IMR-90 (cell line): ENCODE data around the gene TMEM117. TPM values are rescaled to one million over a fixed set of nuclear protein-coding genes. Genes with fewer than 3 reads are reported as not detected.

ENCODE experiments used
- ATAC-seq: fragments of 200-7000 bp; cut with Tn5 transposase; 2 replicates; pipeline ENCODE4 v1.9.1; 2020; ENCODE audit warnings: low read depth, mild to moderate bottlenecking, moderate library complexity
- BruUV-seq: library from RNA; stranded (reverse); fragments of 400-500 nt; replicated peaks from 2 replicates; lab custom pipeline; 2021; lab: Mats Ljungman, UMichigan
- CTCF ChIA-PET: fragments of 300-600 bp; formaldehyde crosslinking; extraction: SDS; loops from one replicate; lab custom pipeline; 2021; ENCODE audit warnings: antibody characterized with exemption; lab: Yijun Ruan, JAX
- POLR2A ChIA-PET: fragments of 300-600 bp; sonication (Branson Sonifier 250); formaldehyde crosslinking; loops from one replicate; lab custom pipeline; 2022; ENCODE audit warnings: antibody characterized with exemption; ENCODE audit not compliant: unreplicated experiment; lab: Charles Lee
- DNase-seq: peaks from one replicate; pipeline ENCODE4 v3.0.0; 2013
- H2AFZ ChIP-seq: replicated peaks from 2 replicates; pipeline ENCODE3; 2013; ENCODE audit warnings: low read length, mild to moderate bottlenecking; ENCODE audit not compliant: poor library complexity
- H2AK5ac ChIP-seq: 2 replicates; pipeline ENCODE4 v1.6.1; 2013; ENCODE audit warnings: low read depth, low read length, inconsistent platforms
- H2AK9ac ChIP-seq: replicated peaks from 2 replicates; pipeline ENCODE3; 2013; ENCODE audit warnings: mild to moderate bottlenecking, low read depth, low read length, moderate library complexity; ENCODE audit not compliant: poor library complexity
- H2BK120ac ChIP-seq: 2 replicates; pipeline ENCODE4 v1.6.1; 2013; ENCODE audit warnings: low read depth, low read length, inconsistent platforms
- H2BK15ac ChIP-seq: 3 replicates; pipeline ENCODE4 v1.6.1; 2013; ENCODE audit warnings: low read depth, low read length, inconsistent platforms
- H2BK20ac ChIP-seq: 2 replicates; pipeline ENCODE4 v1.6.1; 2013; ENCODE audit warnings: low read depth, mild to moderate bottlenecking, inconsistent platforms, low read length, moderate library complexity
- H2BK5ac ChIP-seq: 2 replicates; pipeline ENCODE4 v1.6.1; 2013; ENCODE audit warnings: mild to moderate bottlenecking, low read depth, low read length, inconsistent platforms; ENCODE audit not compliant: poor library complexity, severe bottlenecking
- H3K14ac ChIP-seq: replicated peaks from 2 replicates; pipeline ENCODE4 v1.6.1; 2013; ENCODE audit warnings: low read depth, low read length, inconsistent platforms
- H3K18ac ChIP-seq: 2 replicates; pipeline ENCODE4 v1.6.1; 2013; ENCODE audit warnings: low read depth, low read length, control low read depth
- H3K23ac ChIP-seq: 2 replicates; pipeline ENCODE4 v1.6.1; 2013; ENCODE audit warnings: low read depth, low read length, inconsistent platforms
- H3K27ac ChIP-seq: 2 replicates; pipeline ENCODE4 v1.5.1; 2013; ENCODE audit warnings: mild to moderate bottlenecking, control low read depth, low read length; ENCODE audit not compliant: insufficient read depth
- H3K27me3 ChIP-seq: 2 replicates; pipeline ENCODE4 v1.6.1; 2013; ENCODE audit warnings: low read length; ENCODE audit not compliant: control insufficient read depth, insufficient read depth
- H3K36me3 ChIP-seq: 2 replicates; pipeline ENCODE4 v1.6.1; 2013; ENCODE audit warnings: low read length, mixed read lengths; ENCODE audit not compliant: control insufficient read depth, insufficient read depth
- H3K4ac ChIP-seq: 2 replicates; pipeline ENCODE4 v1.6.1; 2013; ENCODE audit warnings: low read depth, low read length, inconsistent platforms
- H3K4me1 ChIP-seq: 2 replicates; pipeline ENCODE4 v1.6.1; 2013; ENCODE audit warnings: low read length, mixed read lengths; ENCODE audit not compliant: control insufficient read depth, insufficient read depth
- H3K4me2 ChIP-seq: 2 replicates; pipeline ENCODE4 v1.6.1; 2013; ENCODE audit warnings: low read depth, mild to moderate bottlenecking, control low read depth, low read length, moderate library complexity
- H3K4me3 ChIP-seq: 2 replicates; pipeline ENCODE4 v1.5.1; 2013; ENCODE audit warnings: low read depth, mild to moderate bottlenecking, control low read depth, low read length, moderate library complexity; ENCODE audit not compliant: insufficient read depth
- H3K56ac ChIP-seq: 2 replicates; pipeline ENCODE4 v1.6.1; 2013; ENCODE audit warnings: low read length, inconsistent platforms; ENCODE audit not compliant: insufficient read depth; ENCODE audit errors: extremely low read depth
- H3K79me1 ChIP-seq, 2 experiments: 2 replicates each; pipeline ENCODE4 v1.6.1; 2013; ENCODE audit warnings: low read length in 2 of 2, inconsistent platforms in 1 of 2, low read depth in 1 of 2
- H3K9ac ChIP-seq: 2 replicates; pipeline ENCODE4 v1.6.1; 2013; ENCODE audit warnings: low read depth, low read length, control low read depth
- H3K9me1 ChIP-seq: 2 replicates; pipeline ENCODE4 v1.6.1; 2013; ENCODE audit warnings: low read length, inconsistent platforms; ENCODE audit not compliant: insufficient read depth
- H3K9me3 ChIP-seq: 2 replicates; pipeline ENCODE4 v1.6.1; 2013; ENCODE audit warnings: low read length; ENCODE audit not compliant: control insufficient read depth, insufficient read depth
- H4K20me1 ChIP-seq: 2 replicates; pipeline ENCODE4 v1.6.1; 2013; ENCODE audit warnings: low read length, inconsistent platforms; ENCODE audit not compliant: insufficient read depth
- H4K5ac ChIP-seq: 2 replicates; pipeline ENCODE4 v1.6.1; 2013; ENCODE audit warnings: mild to moderate bottlenecking, low read depth, low read length, control low read depth
- H4K8ac ChIP-seq, 2 experiments: 2 replicates each; pipeline ENCODE4 v1.6.1; 2013; ENCODE audit warnings: low read depth in 2 of 2, low read length in 2 of 2, control low read depth in 1 of 2, inconsistent platforms in 1 of 2
- H4K91ac ChIP-seq: 2 replicates; pipeline ENCODE4 v1.6.1; 2013; ENCODE audit warnings: low read depth, low read length, inconsistent platforms; ENCODE audit not compliant: insufficient read depth
- NFE2L2 ChIP-seq: fragments of 150-350 bp; IDR thresholded peaks from 2 replicates; pipeline ENCODE4 v1.6.1; 2016; ENCODE audit warnings: low read depth, mild to moderate bottlenecking, low read length
- WGBS, 2 experiments: methylation state at CpG; one replicate each; pipeline versions ENCODE4 v1.1.5 to v1.1.7; 2013; ENCODE audit warnings: missing lambda C conversion rate in 2 of 2; ENCODE audit not compliant: insufficient read length in 1 of 2; ENCODE audit errors: extremely low coverage in 2 of 2; 5-methylcytosine and 5-hydroxymethylcytosine counted together
- dilution Hi-C: fragments of 300-500 bp; cut with HindIII; formaldehyde crosslinking; loops from one replicate; pipeline ENCODE4 v1.14.3; 2018; ENCODE audit warnings: low sequenced_read_pairs; ENCODE audit not compliant: unreplicated experiment
- in situ Hi-C: fragments of 300-500 bp; cut with MboI; formaldehyde crosslinking; loops from 3 replicates; pipeline ENCODE4 v1.14.3; 2019; ENCODE audit warnings: low sequenced_read_pairs, inconsistent platforms, mixed read lengths
- intact Hi-C: fragments of 100-400 bp; cut with micrococcal nuclease; formaldehyde crosslinking; loops from 2 replicates; pipeline ENCODE4 v1.10.0; 2022
- polyA plus RNA-seq, 3 experiments: library from polyadenylated mRNA; depleted of rRNA; stranded (reverse); fragments of >200 nt; gene quantifications; 2 replicates each; pipeline ENCODE4 v1.2.3, GENCODE V29; 2012; ENCODE audit warnings: low replicate concordance in 1 of 3
- total RNA-seq: library from RNA; depleted of rRNA; stranded (reverse); fragments of >200 nt; gene quantifications from 2 replicates; pipeline ENCODE4 v1.2.3, GENCODE V29; 2012

TMEM117 gene
- total and polyA plus RNA-seq, 2 of the 4 experiments (the other 2 are of a cell fraction), result 8.7 to 21.0 TPM

- H4K91ac ChIP-seq, result no peak overlapping the region
- CTCF ChIA-PET, result interaction anchor here (0.6 kb wide), 1 partner anchor 200 kb away, joined by 3 read pairs; no protein-coding TSS in a partner anchor
- DNase-seq (no peak), ATAC-seq (no peak)
- H3K23ac ChIP-seq, result peak overlapping the region; percentile 37; the same call in 1 of the 2 replicates
- no peaks in the 10 kb centered on the region for H4K20me1 ChIP-seq
- no peak overlapping the region for H3K27ac ChIP-seq
- no peak overlapping the region for H3K4me2 ChIP-seq
- no peak overlapping the region for H2AK5ac ChIP-seq
- H2BK120ac ChIP-seq, result no peak overlapping the region
- no peak overlapping the region for H3K14ac ChIP-seq
- 0% methylated on average over 1 of the region's 3 CpGs; no CpG with 5 or more reads in 1 of the 2 experiments for WGBS, 2 experiments
- in situ Hi-C loops (no loop called here), intact Hi-C loops (no loop called here), dilution Hi-C loops (no loop called here)
- no peaks in the 10 kb centered on the region for H3K27me3 ChIP-seq
- H2BK20ac ChIP-seq, result no peak overlapping the region
- no peak overlapping the region for H2AFZ ChIP-seq
- H2BK5ac ChIP-seq, result no peak overlapping the region
- no peak overlapping the region for H3K4ac ChIP-seq
- no peak overlapping the region for H4K8ac ChIP-seq
- no peak for TF ChIP-seq NFE2L2
- no peaks in the 10 kb centered on the region for H3K36me3 ChIP-seq
- H3K9ac ChIP-seq, result no peak overlapping the region
- 0 out of 2 replicates have a peak overlapping the region, but pooled peaks have one; percentile 3 for H3K56ac ChIP-seq
- no peaks in the 10 kb centered on the region for H3K9me1 ChIP-seq
- BruUV-seq, result no TSS peak
- H3K9me3 ChIP-seq, result no peaks in the 10 kb centered on the region
- no peaks in the 10 kb centered on the region for H3K4me1 ChIP-seq
- H4K5ac ChIP-seq, result no peak overlapping the region
- no peaks in the 10 kb centered on the region for H3K79me1 ChIP-seq
- POLR2A ChIA-PET, result no interaction called here
- no peak overlapping the region for H2BK15ac ChIP-seq
- H2AK9ac ChIP-seq, result no peak overlapping the region
- H3K4me3 ChIP-seq, result no peak overlapping the region
- no peak overlapping the region for H3K18ac ChIP-seq
These were observed 449.6 kb downstream of the TMEM117 start for GRCh38 chr12:44285321-44285960.
